GM23338 (cell line): ENCODE results near the gene KIAA1614. TPM values are rescaled to one million over a fixed set of nuclear protein-coding genes. Genes with fewer than 3 reads are reported as not detected.

Source experiments
- ATAC-seq: fragments of 200-7000 bp; cut with Tn5 transposase; 3 replicates; pipeline ENCODE4 v1.9.1; 2020
- DNase-seq: peaks from one replicate; pipeline ENCODE4 v3.0.0-alpha.2; 2015; ENCODE audit warnings: low spot score
- H2AFZ ChIP-seq: fragments of 200-600 bp; sonication (generic); 2 replicates; pipeline ENCODE4 v1.8.0; 2016; ENCODE audit warnings: antibody characterized with exemption, mild to moderate bottlenecking, moderate library complexity
- H3F3A ChIP-seq: fragments of 200-600 bp; sonication (generic); replicated peaks from 2 replicates; pipeline ENCODE4 v1.8.0; 2017; ENCODE audit warnings: antibody characterized with exemption, mixed run types, low read depth
- H3K27ac ChIP-seq: fragments of 200-600 bp; sonication (generic); 2 replicates; pipeline ENCODE4 v1.6.1; 2016; ENCODE audit warnings: low read depth
- H3K27me3 ChIP-seq: fragments of 200-600 bp; sonication (generic); 2 replicates; pipeline ENCODE4 v1.8.0; 2016; ENCODE audit warnings: mild to moderate bottlenecking, mixed run types, moderate library complexity; ENCODE audit not compliant: insufficient read depth
- H3K36me3 ChIP-seq: fragments of 200-600 bp; sonication (generic); 2 replicates; pipeline ENCODE4 v1.8.0; 2016; ENCODE audit warnings: mild to moderate bottlenecking; ENCODE audit not compliant: insufficient read depth
- H3K4me1 ChIP-seq: fragments of 200-600 bp; sonication (generic); 2 replicates; pipeline ENCODE4 v1.8.0; 2016; ENCODE audit warnings: mild to moderate bottlenecking, moderate library complexity; ENCODE audit not compliant: insufficient read depth
- H3K4me2 ChIP-seq: fragments of 200-600 bp; sonication (generic); 2 replicates; pipeline ENCODE4 v1.7.1; 2017; ENCODE audit warnings: mixed run types
- H3K4me3 ChIP-seq: fragments of 200-600 bp; sonication (generic); 2 replicates; pipeline ENCODE4 v1.6.1; 2016; ENCODE audit warnings: mixed run types
- H3K79me2 ChIP-seq: fragments of 200-600 bp; sonication (generic); replicated peaks from 2 replicates; pipeline ENCODE4 v1.8.0; 2017; ENCODE audit warnings: mild to moderate bottlenecking; ENCODE audit not compliant: insufficient read depth
- H3K9me2 ChIP-seq: fragments of 200-600 bp; sonication (generic); 2 replicates; pipeline ENCODE4 v1.8.0; 2017; ENCODE audit not compliant: insufficient read depth
- H4K20me1 ChIP-seq: fragments of 200-600 bp; sonication (generic); replicated peaks from 2 replicates; pipeline ENCODE4 v1.8.0; 2017; ENCODE audit warnings: mild to moderate bottlenecking; ENCODE audit not compliant: insufficient read depth
- H3K27ac Mint-ChIP-seq: 2 replicates; pipeline ENCODE4 v1.8.0; 2020; ENCODE audit warnings: inconsistent platforms, mild to moderate bottlenecking, moderate library complexity, mixed read lengths
- H3K27me3 Mint-ChIP-seq: 3 replicates; pipeline ENCODE4 v1.8.0; 2022; ENCODE audit warnings: low read depth, mild to moderate bottlenecking, moderate library complexity, mixed read lengths, inconsistent platforms; ENCODE audit not compliant: insufficient read depth, poor library complexity
- H3K36me3 Mint-ChIP-seq: 3 replicates; pipeline ENCODE4 v1.8.0; 2021; ENCODE audit warnings: low read depth, mild to moderate bottlenecking, inconsistent platforms, moderate library complexity, mixed read lengths
- H3K4me1 Mint-ChIP-seq: 3 replicates; pipeline ENCODE4 v1.8.0; 2020; ENCODE audit warnings: mild to moderate bottlenecking, inconsistent platforms, mixed read lengths
- H3K4me3 Mint-ChIP-seq: 3 replicates; pipeline ENCODE4 v1.8.0; 2021; ENCODE audit warnings: moderate library complexity, mild to moderate bottlenecking, inconsistent platforms, mixed read lengths
- H3K9me3 Mint-ChIP-seq: 3 replicates; pipeline ENCODE4 v1.8.0; 2020; ENCODE audit warnings: moderate library complexity, mild to moderate bottlenecking, inconsistent platforms, mixed read lengths
- CREB1 ChIP-seq: fragments of 250-450 bp; sonication (Bioruptor Pico); IDR thresholded peaks from 2 replicates; pipeline ENCODE4 v1.5.0; 2020; ENCODE audit warnings: low read depth, mild to moderate bottlenecking, moderate library complexity
- EZH2 ChIP-seq: fragments of 200-600 bp; sonication (generic); IDR thresholded peaks from one replicate; pipeline ENCODE4 v1.8.0; 2017; ENCODE audit warnings: antibody characterized with exemption, mild to moderate bottlenecking, low read depth; ENCODE audit not compliant: unreplicated experiment
- POLR2AphosphoS5 ChIP-seq: IDR thresholded peaks from 2 replicates; pipeline ENCODE4 v1.6.1; 2016; ENCODE audit warnings: antibody characterized with exemption, low read depth
- STAT1 ChIP-seq: IDR thresholded peaks from one replicate; pipeline ENCODE4 v1.6.1; 2016; ENCODE audit warnings: antibody characterized with exemption; ENCODE audit not compliant: unreplicated experiment
- ZNF331 ChIP-seq: fragments of 250-450 bp; sonication (Bioruptor Pico); IDR thresholded peaks from 2 replicates; pipeline ENCODE4 v1.5.0; 2020; ENCODE audit warnings: low read depth, mild to moderate bottlenecking, moderate library complexity
- polyA plus RNA-seq: library from polyadenylated mRNA; unstranded; fragments of >200 nt; fragmentation: Nextera tagmentation; extraction: Ambion mirVana; gene quantifications from 2 replicates; pipeline ENCODE4 v1.2.1, GENCODE V29; 2016
- total RNA-seq: library from RNA; depleted of rRNA; stranded (reverse); fragments of >200 nt; shearing (Covaris generic); gene quantifications from 2 replicates; pipeline ENCODE4 v1.2.3, GENCODE V29; 2014
- TF ChIP-seq, protein P1 (sequence below): fragments of 250-450 bp; sonication (Bioruptor Pico); IDR thresholded peaks from 2 replicates; pipeline ENCODE4 v1.5.0; 2020; ENCODE audit warnings: mild to moderate bottlenecking, moderate library complexity
- TF ChIP-seq, protein P2 (sequence below): IDR thresholded peaks from one replicate; pipeline ENCODE4 v1.6.1; 2018; ENCODE audit warnings: antibody characterized with exemption; ENCODE audit not compliant: unreplicated experiment
- TF ChIP-seq, protein P3 (sequence below): IDR thresholded peaks from 2 replicates; pipeline ENCODE4 v1.6.1; 2016; ENCODE audit warnings: antibody characterized with exemption

The KIAA1614 gene
- total and polyA plus RNA-seq, 2 experiments from 2014 or later: 1.1 to 1.8 TPM

DNA sequence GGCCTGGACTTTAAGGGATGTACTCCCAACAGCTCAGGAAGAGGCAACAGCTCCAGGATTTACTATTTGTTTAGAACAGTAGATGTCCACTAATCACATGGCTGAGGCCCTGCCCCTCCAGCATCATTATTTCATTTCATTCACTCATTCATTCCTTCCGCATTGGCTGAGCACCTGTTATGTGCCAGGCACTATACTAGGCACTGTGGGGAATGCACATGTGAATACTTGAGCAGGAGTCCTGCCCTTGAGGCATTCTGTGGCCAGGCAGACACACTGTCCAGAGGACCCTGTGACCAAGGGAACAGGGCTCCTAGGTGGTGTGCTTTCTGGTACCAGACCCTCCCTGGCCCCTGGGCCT is 24.3 kb downstream of the KIAA1614 start (continued):
- TF ChIP-seq, protein P1, sequence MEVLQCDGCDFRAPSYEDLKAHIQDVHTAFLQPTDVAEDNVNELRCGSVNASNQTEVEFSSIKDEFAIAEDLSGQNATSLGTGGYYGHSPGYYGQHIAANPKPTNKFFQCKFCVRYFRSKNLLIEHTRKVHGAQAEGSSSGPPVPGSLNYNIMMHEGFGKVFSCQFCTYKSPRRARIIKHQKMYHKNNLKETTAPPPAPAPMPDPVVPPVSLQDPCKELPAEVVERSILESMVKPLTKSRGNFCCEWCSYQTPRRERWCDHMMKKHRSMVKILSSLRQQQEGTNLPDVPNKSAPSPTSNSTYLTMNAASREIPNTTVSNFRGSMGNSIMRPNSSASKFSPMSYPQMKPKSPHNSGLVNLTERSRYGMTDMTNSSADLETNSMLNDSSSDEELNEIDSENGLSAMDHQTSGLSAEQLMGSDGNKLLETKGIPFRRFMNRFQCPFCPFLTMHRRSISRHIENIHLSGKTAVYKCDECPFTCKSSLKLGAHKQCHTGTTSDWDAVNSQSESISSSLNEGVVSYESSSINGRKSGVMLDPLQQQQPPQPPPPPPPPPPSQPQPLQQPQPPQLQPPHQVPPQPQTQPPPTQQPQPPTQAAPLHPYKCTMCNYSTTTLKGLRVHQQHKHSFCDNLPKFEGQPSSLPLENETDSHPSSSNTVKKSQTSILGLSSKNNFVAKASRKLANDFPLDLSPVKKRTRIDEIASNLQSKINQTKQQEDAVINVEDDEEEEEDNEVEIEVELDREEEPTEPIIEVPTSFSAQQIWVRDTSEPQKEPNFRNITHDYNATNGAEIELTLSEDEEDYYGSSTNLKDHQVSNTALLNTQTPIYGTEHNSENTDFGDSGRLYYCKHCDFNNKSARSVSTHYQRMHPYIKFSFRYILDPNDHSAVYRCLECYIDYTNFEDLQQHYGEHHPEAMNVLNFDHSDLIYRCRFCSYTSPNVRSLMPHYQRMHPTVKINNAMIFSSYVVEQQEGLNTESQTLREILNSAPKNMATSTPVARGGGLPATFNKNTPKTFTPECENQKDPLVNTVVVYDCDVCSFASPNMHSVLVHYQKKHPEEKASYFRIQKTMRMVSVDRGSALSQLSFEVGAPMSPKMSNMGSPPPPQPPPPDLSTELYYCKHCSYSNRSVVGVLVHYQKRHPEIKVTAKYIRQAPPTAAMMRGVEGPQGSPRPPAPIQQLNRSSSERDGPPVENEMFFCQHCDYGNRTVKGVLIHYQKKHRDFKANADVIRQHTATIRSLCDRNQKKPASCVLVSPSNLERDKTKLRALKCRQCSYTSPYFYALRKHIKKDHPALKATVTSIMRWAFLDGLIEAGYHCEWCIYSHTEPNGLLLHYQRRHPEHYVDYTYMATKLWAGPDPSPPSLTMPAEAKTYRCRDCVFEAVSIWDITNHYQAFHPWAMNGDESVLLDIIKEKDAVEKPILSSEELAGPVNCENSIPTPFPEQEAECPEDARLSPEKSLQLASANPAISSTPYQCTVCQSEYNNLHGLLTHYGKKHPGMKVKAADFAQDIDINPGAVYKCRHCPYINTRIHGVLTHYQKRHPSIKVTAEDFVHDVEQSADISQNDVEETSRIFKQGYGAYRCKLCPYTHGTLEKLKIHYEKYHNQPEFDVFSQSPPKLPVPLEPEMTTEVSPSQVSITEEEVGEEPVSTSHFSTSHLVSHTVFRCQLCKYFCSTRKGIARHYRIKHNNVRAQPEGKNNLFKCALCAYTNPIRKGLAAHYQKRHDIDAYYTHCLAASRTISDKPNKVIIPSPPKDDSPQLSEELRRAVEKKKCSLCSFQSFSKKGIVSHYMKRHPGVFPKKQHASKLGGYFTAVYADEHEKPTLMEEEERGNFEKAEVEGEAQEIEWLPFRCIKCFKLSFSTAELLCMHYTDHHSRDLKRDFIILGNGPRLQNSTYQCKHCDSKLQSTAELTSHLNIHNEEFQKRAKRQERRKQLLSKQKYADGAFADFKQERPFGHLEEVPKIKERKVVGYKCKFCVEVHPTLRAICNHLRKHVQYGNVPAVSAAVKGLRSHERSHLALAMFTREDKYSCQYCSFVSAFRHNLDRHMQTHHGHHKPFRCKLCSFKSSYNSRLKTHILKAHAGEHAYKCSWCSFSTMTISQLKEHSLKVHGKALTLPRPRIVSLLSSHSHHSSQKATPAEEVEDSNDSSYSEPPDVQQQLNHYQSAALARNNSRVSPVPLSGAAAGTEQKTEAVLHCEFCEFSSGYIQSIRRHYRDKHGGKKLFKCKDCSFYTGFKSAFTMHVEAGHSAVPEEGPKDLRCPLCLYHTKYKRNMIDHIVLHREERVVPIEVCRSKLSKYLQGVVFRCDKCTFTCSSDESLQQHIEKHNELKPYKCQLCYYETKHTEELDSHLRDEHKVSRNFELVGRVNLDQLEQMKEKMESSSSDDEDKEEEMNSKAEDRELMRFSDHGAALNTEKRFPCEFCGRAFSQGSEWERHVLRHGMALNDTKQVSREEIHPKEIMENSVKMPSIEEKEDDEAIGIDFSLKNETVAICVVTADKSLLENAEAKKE (CRISPR knock-in tag): no peak
- TF ChIP-seq ZNF331 (CRISPR knock-in tag) (no peak), EZH2 (no peak)

DNA sequence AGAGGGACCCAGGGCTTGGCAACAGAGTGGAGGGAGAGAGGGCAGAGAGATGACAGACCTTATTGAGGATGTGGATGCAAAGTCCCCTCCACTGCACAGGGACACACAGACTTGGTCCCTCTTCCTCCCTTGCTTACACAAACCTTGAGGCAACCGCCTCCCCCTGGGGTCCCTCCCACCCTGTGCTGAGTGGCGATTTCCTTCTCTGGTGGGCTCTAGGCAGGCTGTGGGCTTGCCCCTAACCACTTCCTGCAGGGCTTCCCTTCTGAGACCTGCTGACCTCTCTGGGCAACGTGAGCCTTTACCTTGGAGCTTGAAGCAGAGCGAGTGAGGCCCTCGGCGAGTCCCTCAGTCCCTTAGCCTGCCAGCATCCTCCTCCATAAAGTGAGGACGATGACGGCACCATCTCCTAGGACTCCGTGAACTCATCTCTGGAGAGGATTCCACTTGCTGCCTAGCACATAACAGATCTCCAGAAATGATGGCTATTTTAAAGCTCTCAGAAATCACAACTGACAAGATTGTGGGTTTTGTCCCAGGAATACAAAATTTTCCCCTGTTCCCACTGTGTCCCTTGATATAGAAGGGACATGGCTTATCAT is 25.0 kb downstream of the KIAA1614 start:
- no peak for DNase-seq
- H4K20me1 ChIP-seq: no peaks in the 10 kb centered on the region
- H2AFZ ChIP-seq: no peak overlapping the region
- Mint-ChIP-seq H3K9me3 (no peaks in the 10 kb centered on the region), H3K27me3 (peaks cover 20% of the 10 kb centered on the region), H3K4me1 (peaks cover 29% of the 10 kb centered on the region), H3K27ac (no peak overlapping the region), H3K4me3 (no peak overlapping the region), H3K36me3 (no peaks in the 10 kb centered on the region)
- no peaks in the 10 kb centered on the region for H3K36me3 ChIP-seq
- no peaks in the 10 kb centered on the region for H3K9me2 ChIP-seq
- no peak overlapping the region for H3K4me3 ChIP-seq
- TF ChIP-seq STAT1 (no peak), CREB1 (CRISPR knock-in tag) (no peak), ZNF331 (CRISPR knock-in tag) (no peak), EZH2 (no peak), POLR2AphosphoS5 (no peak)
- TF ChIP-seq, protein P2, sequence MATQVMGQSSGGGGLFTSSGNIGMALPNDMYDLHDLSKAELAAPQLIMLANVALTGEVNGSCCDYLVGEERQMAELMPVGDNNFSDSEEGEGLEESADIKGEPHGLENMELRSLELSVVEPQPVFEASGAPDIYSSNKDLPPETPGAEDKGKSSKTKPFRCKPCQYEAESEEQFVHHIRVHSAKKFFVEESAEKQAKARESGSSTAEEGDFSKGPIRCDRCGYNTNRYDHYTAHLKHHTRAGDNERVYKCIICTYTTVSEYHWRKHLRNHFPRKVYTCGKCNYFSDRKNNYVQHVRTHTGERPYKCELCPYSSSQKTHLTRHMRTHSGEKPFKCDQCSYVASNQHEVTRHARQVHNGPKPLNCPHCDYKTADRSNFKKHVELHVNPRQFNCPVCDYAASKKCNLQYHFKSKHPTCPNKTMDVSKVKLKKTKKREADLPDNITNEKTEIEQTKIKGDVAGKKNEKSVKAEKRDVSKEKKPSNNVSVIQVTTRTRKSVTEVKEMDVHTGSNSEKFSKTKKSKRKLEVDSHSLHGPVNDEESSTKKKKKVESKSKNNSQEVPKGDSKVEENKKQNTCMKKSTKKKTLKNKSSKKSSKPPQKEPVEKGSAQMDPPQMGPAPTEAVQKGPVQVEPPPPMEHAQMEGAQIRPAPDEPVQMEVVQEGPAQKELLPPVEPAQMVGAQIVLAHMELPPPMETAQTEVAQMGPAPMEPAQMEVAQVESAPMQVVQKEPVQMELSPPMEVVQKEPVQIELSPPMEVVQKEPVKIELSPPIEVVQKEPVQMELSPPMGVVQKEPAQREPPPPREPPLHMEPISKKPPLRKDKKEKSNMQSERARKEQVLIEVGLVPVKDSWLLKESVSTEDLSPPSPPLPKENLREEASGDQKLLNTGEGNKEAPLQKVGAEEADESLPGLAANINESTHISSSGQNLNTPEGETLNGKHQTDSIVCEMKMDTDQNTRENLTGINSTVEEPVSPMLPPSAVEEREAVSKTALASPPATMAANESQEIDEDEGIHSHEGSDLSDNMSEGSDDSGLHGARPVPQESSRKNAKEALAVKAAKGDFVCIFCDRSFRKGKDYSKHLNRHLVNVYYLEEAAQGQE: no peak
- TF ChIP-seq, protein P3, sequence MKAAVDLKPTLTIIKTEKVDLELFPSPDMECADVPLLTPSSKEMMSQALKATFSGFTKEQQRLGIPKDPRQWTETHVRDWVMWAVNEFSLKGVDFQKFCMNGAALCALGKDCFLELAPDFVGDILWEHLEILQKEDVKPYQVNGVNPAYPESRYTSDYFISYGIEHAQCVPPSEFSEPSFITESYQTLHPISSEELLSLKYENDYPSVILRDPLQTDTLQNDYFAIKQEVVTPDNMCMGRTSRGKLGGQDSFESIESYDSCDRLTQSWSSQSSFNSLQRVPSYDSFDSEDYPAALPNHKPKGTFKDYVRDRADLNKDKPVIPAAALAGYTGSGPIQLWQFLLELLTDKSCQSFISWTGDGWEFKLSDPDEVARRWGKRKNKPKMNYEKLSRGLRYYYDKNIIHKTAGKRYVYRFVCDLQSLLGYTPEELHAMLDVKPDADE: no peak
- no peak overlapping the region for H3K27ac ChIP-seq
- no peak for ATAC-seq
- H3K27me3 ChIP-seq: no peaks in the 10 kb centered on the region
- no peaks in the 10 kb centered on the region for H3F3A ChIP-seq
- H3K79me2 ChIP-seq: no peaks in the 10 kb centered on the region
- no peaks in the 10 kb centered on the region for H3K4me1 ChIP-seq
- no peak overlapping the region for H3K4me2 ChIP-seq
